ENCODE results near the gene MIGA1. TPM values are rescaled to one million over a fixed set of nuclear protein-coding genes. Genes with fewer than 3 reads are reported as not detected.

Gene MIGA1
- total RNA-seq, 1 donor from 2014 or later: 11.2 TPM

- DNase-seq: no peak
- Histone ChIP-seq H3K4me1 (peaks cover 73% of the 10 kb centered on the region), H3K36me3 (no peaks in the 10 kb centered on the region), H3K9me3 (replicated peaks) (no peaks in the 10 kb centered on the region), H3K27ac (replicated peaks) (peak overlapping the region; percentile 91), H3K4me3 (peak overlapping the region; percentile 38), H3K27me3 (ENCODE audit: low read depth) (no peaks in the 10 kb centered on the region)
- intact Hi-C loops (cut with micrococcal nuclease): loop anchor here (5.0 kb wide), 1 partner anchor 56 kb away; the partner anchor contains the start of gene NEXN
- no peak for TF ChIP-seq CTCF (IDR thresholded peaks at IDR 0.05; ENCODE audit: borderline replicate concordance)
Measured at GRCh38 chr1:77831566-77831965, 52.1 kb downstream of the MIGA1 start.

- DNase-seq: no peak
- H3K36me3 ChIP-seq: no peaks in the 10 kb centered on the region
- no peak for TF ChIP-seq CTCF (IDR thresholded peaks at IDR 0.05; ENCODE audit: borderline replicate concordance)
- peak overlapping the region; percentile 91 for H3K27ac ChIP-seq (replicated peaks)
- H3K4me3 ChIP-seq: peak overlapping the region; percentile 38
- H3K27me3 ChIP-seq (ENCODE audit: low read depth): no peaks in the 10 kb centered on the region
- no peaks in the 10 kb centered on the region for H3K9me3 ChIP-seq (replicated peaks)
- intact Hi-C loops (cut with micrococcal nuclease): loop anchor here (5.0 kb wide), 1 partner anchor 55 kb away; the partner anchor contains the start of gene NEXN
- peaks cover 78% of the 10 kb centered on the region for H3K4me1 ChIP-seq
Measured at GRCh38 chr1:77831976-77832711, 52.7 kb downstream of the MIGA1 start.

GRCh38 chr1:77832901-77833300, 53.5 kb downstream of the MIGA1 start:
- Histone ChIP-seq H3K27me3 (ENCODE audit: low read depth) (no peaks in the 10 kb centered on the region), H3K9me3 (replicated peaks) (no peaks in the 10 kb centered on the region), H3K27ac (replicated peaks) (peak overlapping the region; percentile 91), H3K4me1 (peaks cover 84% of the 10 kb centered on the region), H3K4me3 (peak overlapping the region; percentile 38), H3K36me3 (no peaks in the 10 kb centered on the region)
- DNase-seq: no peak
- TF ChIP-seq CTCF (IDR thresholded peaks at IDR 0.05; ENCODE audit: borderline replicate concordance): no peak
- intact Hi-C loops (cut with micrococcal nuclease): loop anchor here (5.0 kb wide), 1 partner anchor 54 kb away; the partner anchor contains the start of gene NEXN

- H3K36me3 ChIP-seq: no peaks in the 10 kb centered on the region
- H3K4me1 ChIP-seq: peaks cover 84% of the 10 kb centered on the region
- H3K4me3 ChIP-seq: no peak overlapping the region
- no peak for DNase-seq
- no peak for TF ChIP-seq CTCF (IDR thresholded peaks at IDR 0.05; ENCODE audit: borderline replicate concordance)
- H3K27me3 ChIP-seq (ENCODE audit: low read depth): no peaks in the 10 kb centered on the region
- H3K27ac ChIP-seq (replicated peaks): peak overlapping the region; percentile 91
- H3K9me3 ChIP-seq (replicated peaks): no peaks in the 10 kb centered on the region
- intact Hi-C loops (cut with micrococcal nuclease): loop anchor here (5.0 kb wide), 1 partner anchor 54 kb away; the partner anchor contains the start of gene NEXN
Measured at GRCh38 chr1:77833521-77834100, 54.2 kb downstream of the MIGA1 start.

- no peak for TF ChIP-seq CTCF (IDR thresholded peaks at IDR 0.05; ENCODE audit: borderline replicate concordance)
- H3K36me3 ChIP-seq: no peaks in the 10 kb centered on the region
- no peak for DNase-seq
- intact Hi-C loops (cut with micrococcal nuclease): loop anchor here (5.0 kb wide), 1 partner anchor 52 kb away; the partner anchor contains the start of gene NEXN
- no peaks in the 10 kb centered on the region for H3K27me3 ChIP-seq (ENCODE audit: low read depth)
- no peaks in the 10 kb centered on the region for H3K9me3 ChIP-seq (replicated peaks)
- peak overlapping the region; percentile 91 for H3K27ac ChIP-seq (replicated peaks)
- peaks cover 75% of the 10 kb centered on the region for H3K4me1 ChIP-seq
- H3K4me3 ChIP-seq: no peak overlapping the region
Measured at GRCh38 chr1:77834771-77835334, 55.4 kb downstream of the MIGA1 start.

Measured in left ventricle myocardium inferior (tissue), 1 donor.